ENCODE data around the gene SEC24A.
"Not testable (repeated sequence)": the region's sequence is repeated elsewhere in the genome, so short reads cannot be mapped to it uniquely, and the experiment has no call there.

Gene SEC24A

DNA sequence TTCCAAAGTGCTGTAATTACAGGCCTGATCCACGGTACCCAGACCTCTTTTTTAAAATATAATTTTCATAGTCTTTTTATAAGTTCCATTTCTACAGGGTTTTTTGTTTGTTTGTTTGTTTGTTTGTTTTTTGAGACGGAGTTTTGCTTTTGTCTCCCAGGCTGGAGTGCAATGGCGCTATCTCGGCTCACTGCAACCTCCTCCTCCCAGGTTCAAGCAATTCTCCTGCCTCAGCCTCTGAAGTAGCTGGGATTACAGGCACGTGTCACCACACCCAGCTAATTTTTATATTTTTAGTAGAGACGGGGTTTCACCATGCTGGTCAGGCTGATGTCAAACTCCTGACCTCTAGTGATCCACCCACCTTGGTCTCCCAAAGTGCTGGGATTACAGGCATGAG, 2.1 kb downstream of the SEC24A start:
- DNase-seq (ENCODE audit: low spot score): not testable (repeated sequence)

DNA sequence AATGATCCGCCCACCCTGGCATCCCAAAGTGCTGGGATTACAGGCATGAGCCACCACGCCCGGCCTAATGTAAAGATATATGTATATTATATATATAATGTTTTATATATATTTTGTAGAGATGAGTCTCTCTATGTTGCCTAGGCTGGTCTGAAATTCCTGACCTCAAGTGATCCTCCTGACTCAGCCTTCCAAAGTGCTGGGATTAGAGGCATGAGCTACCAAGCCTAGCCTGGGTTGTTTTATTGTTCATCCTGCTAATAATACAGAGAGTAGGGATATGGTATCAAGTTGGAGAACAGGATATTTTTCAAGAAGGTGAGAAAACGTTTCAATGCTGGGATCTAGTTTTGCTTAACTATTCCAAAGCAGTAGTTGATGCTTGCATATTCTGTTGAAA, 2.9 kb downstream of the SEC24A start:
- DNase-seq (ENCODE audit: low spot score): no peak

DNA sequence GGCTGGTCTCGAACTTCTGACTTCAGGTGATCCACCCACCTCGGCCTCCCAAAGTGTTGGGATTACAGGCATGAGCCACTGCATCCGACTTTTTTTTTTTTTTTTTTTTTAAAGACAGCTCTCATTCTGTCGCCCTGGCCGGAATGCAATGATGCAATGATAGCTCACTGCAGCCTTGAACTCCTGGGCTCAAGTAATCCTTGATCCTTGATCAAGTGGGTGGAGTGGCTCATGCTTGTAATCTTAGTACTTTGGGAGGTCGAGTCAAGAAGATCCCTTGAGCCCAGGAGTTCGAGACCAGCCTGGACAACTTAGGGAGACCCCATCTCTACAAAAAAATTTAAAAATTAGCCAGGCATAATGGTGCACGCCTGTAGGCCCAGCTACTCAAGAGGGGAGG, 8.1 kb downstream of the SEC24A start:
- DNase-seq (ENCODE audit: low spot score): no peak

DNA sequence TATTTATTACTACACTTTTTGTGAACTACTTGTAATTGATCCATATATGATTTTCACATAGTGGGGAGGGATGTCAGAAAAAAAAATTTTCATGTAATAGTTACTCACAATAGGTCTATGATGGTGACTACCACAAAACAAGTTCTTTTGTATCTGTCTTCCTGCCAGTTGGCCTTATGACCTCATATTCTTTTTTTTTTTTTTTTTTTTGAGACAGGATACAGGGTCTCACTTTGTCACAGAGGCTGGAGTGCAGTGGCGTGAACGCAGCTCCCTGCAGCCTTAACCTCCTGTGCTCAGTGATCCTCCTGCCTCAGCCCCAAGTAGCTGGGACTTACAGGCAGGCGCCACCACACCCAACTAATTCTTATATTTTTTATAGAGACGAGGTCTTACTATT, 10.9 kb downstream of the SEC24A start:
- no peak for DNase-seq (ENCODE audit: low spot score)

DNA sequence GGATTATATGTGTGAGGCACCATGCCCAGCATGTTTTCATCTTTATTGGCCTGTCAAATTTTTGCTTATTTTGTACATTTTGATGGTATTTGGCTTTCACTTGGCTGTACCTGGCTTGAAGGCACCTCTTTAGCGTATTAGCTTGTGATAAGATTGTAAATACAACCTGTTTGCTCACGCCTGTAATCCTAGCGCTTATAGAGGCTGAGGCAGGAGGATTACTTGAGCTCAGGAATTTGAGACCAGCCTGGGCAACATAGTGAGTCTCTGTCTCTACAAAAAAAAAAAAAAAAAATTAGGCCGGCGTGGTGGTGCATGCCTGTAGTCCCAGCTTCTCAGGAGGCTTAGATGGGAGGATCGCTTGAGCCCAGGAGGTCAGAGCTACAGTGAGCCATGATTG, 11.3 kb downstream of the SEC24A start:
- no peak for DNase-seq (ENCODE audit: low spot score)

DNA sequence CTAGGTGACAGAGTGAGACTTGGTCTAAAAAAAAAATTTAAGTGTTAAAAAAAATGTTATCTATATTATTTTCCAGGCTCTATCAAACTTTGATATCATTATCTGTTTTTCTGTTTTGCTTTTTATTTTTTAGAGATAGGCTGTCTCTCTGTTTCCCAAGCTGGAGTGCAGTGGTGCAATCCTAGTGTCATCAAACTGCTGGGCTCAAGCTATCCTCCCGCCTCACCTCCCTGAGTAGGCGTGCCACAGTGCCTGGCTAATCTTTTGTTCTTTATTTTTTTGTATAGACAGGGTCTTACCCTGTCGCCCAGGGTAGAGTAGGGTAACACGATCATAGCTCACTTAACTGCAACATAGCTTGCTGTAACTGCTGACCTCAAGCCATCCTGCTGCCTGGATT, 14.4 kb downstream of the SEC24A start:
- DNase-seq (ENCODE audit: low spot score): no peak

DNA sequence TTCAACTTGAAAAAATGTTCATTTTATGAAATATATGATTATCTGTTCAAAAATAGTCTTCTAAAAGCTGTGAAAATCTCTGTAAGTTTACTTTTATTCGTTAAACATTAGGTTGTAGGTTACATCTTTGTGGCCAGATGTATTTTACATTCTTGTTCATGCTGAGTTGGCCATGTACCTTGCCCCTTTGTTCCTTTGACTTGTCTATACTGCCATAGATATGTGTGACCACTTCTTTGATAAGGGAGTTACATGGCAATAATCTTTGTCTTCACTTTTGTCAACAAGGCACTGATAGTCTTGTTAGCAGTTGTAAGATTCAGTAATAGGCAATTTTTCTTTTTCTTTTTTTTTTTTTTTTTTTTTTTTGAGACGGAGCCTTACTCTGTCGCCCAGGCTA, 15.9 kb downstream of the SEC24A start:
- DNase-seq (ENCODE audit: low spot score): no peak

DNA sequence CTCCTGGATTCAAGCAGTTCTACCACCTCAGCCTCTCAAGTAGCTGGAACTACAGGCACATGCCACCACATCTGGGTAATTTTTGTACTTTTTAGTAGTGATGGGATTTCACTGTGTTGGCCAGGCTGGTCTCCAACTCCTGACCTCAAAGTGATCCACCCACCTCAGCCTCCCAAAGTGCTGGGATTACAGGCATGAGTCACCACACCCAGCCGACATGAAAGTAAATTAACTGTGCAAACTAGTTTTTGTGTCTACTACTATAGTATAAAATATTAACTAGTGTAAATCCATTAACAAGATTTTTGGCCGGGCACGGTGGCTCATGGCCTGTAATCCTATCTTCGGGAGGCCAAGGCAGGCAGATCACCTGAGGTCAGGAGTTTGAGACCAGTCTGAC, 25.0 kb downstream of the SEC24A start:
- not testable (repeated sequence) for DNase-seq (ENCODE audit: low spot score)

DNA sequence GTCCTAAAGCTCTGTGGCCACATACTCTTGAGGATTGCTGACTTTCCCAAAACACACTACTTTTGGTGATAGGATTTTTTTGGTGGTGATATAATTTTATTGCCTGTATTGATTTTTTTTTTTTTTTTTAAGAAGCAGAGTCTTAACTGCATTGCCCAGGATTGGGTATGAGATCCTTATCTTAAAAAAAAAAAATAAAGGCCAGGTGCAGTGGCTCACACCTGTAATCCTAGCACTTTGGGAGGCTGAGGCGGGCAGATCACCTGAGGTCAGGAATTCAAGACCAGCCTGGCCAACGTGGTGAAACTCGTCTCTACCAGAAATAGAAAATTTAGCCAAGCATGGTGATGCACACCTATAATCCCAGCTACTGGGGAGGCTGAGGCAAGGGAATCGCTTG, 28.8 kb downstream of the SEC24A start:
- not testable (repeated sequence) for DNase-seq (ENCODE audit: low spot score)

DNA sequence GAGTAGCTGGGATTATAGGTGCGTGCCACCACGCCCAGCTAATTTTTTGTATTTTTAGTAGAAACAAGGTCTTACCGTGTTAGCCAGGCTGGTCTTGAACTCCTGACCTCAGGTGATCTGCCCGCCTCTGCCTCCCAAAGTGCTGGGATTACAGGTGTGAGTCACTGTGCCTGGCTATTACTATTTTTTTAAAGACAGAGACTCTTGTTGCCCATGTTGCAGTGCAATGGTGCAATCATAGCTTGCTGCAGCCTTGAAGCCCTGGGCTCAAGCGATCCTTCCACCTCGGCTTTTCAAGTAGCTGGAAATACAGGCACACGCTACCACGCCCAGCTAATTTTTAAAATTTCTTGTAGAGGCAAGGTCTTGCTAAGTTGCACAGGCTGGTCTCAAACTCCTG, 41.6 kb downstream of the SEC24A start:
- not testable (repeated sequence) for DNase-seq (ENCODE audit: low spot score)

DNA sequence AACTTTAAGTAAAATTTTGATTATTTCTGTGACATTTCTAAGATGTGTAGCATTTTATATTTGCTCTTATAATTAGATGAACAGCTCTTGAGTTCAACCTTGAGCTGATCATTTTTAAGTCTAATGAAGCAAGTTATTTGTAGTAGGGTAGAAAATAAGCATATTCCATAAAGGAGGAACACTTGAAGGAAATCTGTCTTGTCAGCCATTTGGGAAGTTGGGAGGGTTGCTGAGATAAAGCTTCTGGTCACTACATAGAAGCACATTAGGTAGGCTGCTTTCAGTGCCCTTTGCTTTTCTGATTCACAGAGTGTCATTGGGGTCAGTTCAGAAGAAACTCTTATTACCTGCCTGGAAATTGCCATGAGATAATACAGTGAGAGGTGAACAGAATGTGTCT, 44.1 kb downstream of the SEC24A start:
- DNase-seq (ENCODE audit: low spot score): no peak

DNA sequence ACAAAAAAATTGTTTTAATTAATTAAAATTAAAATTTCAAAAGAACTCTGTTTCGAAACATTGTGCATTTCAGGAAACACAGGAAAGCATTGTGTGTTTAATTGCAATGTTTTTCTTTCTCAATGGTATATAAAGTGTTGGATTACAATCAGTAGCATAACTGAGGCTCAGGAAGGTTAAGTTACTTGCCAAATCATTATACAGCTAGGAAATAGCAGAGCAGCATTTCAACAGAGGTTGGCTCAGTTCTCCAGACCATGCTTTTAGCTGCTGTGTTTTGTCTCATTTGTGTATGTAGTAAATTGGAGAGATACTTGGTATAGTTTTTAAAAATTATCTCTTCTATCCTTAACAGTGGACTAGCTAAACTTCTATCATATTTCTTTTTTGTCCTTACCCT, 59.7 kb downstream of the SEC24A start:
- no peak for DNase-seq (ENCODE audit: low spot score)

DNA sequence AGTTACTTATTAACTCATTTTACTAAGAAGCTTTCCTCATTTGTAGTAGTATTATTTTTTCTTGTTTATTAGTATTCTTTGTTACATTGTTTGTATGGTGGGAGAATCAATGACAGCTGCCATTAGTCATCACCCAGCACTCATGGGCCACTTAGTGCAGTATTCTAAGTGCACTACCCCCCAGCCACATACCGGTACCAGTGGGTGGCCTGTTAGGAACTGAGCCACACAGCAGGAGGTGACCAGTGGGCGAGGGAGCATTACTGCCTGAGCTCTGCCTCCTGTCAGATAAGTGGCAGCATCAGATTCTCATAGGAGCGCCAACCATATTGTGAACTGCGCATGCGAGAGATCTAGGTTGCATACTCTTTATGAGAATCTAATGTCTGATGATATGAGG, 65.5 kb downstream of the SEC24A start:
- DNase-seq (ENCODE audit: low spot score): no peak

DNA sequence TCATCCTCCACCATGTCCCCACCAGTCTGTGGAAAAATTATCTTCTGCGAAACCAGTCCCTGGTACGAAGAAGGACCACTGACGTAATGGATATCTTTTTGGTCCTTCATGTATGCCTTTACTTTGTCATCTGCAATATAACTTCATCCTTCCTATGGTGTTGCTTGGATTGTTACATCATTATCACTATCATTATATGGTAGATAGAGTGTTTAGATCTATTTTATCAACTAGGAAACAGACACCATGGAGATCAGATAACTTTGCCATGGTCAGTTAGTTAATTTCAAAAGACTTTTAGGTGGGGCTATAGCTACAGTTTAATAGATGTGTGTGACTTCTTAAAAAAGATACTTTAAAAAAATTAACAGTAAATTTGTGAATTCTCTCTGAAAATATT, 66.0 kb downstream of the SEC24A start:
- DNase-seq (ENCODE audit: low spot score): no peak

DNA sequence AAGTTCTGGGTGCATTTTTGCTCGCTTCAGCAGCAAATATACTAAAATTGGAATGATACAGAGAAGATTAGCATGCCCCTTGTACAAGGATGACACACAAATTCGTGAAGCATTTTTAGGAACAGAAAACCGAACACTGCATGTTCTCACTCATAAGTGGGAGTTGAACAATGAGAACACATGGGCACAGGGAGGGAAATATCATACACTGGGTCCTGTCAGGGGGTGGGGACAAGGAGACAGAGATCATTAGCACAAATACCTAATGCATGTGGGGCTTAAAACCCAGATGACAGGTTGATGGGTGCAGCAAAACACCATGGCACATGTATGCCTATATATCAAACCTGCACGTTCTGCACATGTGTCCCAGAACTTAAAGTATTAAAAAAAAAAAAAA, 66.9 kb downstream of the SEC24A start:
- peak; percentile 19 for DNase-seq (ENCODE audit: low spot score)

DNA sequence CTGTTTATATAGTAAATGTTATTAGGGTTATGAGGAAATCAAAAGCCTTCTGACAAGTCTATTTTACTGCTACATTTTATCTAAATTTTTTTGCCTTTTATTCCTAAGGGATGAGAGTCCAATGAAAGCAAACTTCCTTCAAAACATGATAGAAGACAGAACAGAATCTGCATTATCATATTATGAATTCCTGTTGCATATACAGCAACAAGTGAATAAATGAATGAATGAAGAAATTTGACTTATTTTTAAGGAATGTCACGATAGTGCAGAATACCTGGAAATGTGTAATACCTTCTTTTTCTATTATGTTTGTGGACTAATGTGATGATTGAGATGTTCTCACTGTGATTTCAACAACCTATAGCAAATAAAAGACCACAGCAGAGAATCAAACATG, 76.3 kb downstream of the SEC24A start:
- DNase-seq (ENCODE audit: low spot score): no peak

DNA sequence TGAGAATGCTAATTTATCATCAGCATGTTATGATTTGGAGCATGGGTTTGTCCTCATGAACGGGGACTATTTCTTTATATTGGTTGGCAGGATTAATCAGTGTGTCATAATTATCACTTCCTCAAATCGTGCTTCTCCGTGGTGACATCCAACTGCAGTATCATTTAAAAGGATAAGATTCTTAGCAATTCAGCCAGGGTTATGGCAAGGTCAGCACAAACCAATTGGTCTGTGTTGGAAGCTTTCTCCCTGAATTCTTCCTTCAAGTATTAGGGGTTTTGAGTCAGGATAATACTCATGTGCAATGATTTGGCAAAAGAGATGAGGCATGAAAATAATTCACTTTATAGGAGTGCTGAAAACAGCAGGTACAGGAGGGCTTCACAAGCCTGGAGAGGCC, 84.2 kb downstream of the SEC24A start:
- DNase-seq (ENCODE audit: low spot score): no peak

DNA sequence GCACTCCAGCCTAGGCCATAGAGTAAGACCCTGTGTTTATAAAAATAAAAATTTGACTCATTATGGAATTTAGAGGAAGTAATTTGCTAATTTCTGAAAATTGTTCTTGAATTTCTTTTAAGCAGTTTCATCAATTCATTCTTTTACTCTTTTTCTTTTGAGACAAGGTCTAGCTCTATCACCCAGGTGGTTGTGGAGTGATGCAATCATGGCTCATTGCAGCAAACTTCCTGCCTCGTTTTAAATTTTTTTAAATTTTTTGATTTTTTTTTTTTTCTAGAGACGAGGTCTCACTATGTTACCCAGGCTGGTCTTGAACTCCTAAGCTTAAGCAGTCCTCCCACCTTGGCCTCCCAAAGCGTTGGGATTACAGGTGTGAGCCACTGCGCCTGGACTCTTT, 86.7 kb downstream of the SEC24A start:
- no peak for DNase-seq (ENCODE audit: low spot score)

DNA sequence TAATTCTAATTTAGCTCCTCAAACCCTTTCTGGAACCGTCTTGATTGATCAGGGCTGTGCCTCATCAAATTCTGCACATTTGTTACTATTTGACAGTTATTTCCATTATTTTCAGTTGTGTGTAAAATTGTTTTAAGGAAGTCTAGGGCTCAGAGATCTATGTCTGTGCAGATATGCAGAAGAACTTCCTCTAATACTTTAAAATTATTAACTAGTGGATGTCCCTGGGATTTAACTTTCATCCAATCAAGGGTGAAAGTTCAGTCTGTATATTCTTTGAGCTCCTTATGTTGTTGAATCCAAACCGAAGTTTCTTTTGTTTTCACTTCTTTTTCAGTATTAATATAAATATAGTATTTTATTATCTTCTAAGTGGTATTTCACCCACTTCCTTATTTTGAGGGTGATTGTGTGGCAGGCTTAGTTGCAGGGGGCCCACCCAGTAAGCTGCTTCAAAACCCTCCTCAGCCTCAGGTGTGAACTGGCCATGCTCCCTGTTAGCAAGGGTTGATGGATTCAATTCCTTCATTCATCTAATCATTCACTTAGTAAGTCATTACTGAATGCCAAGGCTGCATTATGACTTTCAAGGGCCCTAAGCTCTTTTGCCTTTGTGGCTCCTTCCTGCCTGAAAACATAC, 87.7 kb downstream of the SEC24A start:
- DNase-seq (ENCODE audit: low spot score): no peak

DNA sequence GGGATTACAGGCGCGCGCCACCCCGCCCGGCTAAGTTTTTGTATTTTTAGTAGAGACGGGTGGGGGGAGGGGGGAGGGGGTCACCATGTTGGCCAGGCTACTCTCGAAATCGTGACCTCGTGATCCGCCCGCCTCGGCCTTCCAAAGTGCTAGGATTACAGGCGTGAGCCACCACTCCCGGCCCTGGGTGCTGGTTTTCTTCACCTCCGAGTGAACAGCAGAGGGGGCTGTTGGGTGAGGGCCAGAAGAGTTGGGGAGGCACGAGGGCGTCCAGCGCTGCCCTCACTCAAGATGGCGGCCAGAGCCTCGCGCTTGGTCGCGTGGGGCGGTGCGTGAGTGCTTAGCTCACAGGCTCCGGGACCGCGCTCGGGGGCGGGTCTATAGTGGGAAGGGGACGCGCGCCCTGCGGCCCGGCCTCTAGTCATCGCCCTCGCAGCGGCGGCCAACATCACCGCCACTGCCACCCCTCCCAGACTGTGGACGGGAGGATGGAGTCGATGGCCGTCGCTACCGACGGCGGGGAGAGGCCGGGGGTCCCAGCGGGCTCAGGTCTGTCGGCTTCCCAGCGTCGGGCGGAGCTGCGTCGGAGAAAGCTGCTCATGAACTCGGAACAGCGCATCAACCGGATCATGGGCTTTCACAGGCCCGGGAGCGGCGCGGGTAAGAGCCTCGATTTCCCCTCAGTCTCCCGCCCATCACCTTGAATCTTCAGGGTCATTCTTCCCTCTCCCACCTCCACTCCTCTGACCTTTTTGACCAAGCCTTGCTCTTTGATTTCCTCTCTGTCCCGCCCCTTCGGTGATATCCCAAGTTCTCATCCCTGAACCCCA, 89.8 kb downstream of the SEC24A start, which contains the start of gene CAMLG:
Gene CAMLG, plus strand, starts transcription at position 416 of the 830 bp plus-strand sequence. Its CDS starts 73 bp downstream, at position 489.
- DNase-seq (ENCODE audit: low spot score): peak; percentile 97

DNA sequence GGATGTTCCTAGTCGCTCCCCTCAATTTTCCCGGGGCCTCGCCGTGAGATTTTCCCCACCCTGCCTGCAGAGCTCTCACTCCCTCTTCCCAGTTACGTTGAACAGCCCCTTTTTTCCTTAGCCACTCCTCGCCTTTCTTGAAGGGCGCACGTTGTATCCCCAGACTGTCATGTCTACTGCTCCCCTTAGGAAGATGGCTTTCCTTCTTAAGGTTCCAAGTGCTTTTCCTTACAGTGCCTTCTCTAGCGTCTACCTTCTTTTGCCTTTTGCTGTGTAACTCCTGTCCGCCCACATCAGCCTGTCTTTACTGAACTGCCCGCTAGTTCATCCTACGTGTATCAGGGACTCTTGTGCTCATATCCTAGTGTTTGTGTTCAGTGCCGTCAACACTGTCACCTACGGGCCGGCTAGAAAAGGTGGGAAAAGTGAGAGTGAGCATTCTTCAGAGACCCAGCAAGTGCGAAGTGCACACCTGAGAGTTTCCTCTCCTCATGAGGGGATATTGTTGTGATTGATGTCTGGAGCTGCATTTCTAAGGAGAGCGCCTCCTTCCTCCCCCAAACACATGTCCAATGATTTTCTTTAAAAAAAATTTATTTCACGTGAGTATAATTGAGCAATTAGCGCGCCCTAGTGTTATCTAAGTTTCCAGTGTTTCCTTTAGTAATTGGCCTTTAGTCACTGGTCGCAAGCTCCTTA, 90.5 kb downstream of the SEC24A start:
- DNase-seq (ENCODE audit: low spot score): peak; percentile 29

DNA sequence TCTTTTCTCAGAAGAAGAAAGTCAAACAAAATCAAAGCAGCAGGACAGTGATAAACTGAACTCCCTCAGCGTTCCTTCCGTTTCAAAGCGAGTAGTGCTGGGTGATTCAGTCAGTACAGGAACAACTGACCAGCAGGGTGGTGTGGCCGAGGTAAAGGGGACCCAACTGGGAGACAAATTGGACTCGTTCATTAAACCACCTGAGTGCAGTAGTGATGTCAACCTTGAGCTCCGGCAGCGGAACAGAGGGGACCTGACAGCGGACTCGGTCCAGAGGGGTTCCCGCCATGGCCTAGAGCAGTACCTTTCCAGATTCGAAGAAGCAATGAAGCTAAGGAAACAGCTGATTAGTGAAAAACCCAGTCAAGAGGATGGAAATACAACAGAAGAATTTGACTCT, 92.5 kb downstream of the SEC24A start:
- DNase-seq (ENCODE audit: low spot score): no peak

DNA sequence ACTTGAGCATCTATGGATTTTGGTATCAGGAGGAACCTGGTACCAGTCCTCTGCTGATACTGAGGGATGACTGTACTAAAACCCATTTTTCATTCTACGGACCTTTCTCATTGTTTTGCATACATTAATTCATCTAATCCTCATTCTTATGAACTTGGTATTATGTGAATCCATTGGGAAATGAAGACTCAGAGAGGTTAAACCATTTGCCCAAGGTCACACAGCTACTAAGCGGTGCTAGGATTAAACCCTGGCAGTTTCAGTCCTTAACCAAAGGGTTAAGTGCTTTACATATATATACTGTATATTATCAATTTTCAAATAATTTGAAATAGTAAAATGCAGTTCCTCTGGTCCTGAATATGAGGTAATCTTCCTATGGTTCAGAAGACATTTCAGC, 93.5 kb downstream of the SEC24A start:
- DNase-seq (ENCODE audit: low spot score): no peak
